ENCODE data around the gene TFEB.

Gene TFEB

GRCh38 chr6:41688256-41688965 is 47.0 kb downstream of the TFEB start:
- POLR2A ChIA-PET = interaction anchor here (1.2 kb wide), 1 partner anchor 46 kb away, joined by 3 read pairs; no protein-coding TSS in a partner anchor
- Histone ChIP-seq H3K9me3 (ENCODE audit: control insufficient read depth, insufficient read depth, low read depth, low read length) (no peaks in the 10 kb centered on the region), H3K27ac (ENCODE audit: extremely low read depth, low read depth, low read length) (no peak overlapping the region), H3K4me3 (ENCODE audit: low read depth, low read length) (no peak overlapping the region), H3K36me3 (ENCODE audit: control insufficient read depth in 2 of 2, insufficient read depth in 1 of 2, low read length in 2 of 2) (no peaks in the 10 kb centered on the region), H3K4me1 (ENCODE audit: control insufficient read depth, insufficient read depth, low read length) (no peaks in the 10 kb centered on the region)
- CTCF ChIA-PET = interaction anchor here (0.5 to 8.7 kb wide), 10 partner anchors 9 to 382 kb away, joined by 3 to 266 read pairs (median 3); no protein-coding TSS in a partner anchor
- TF ChIP-seq ZNF404 (tag by site-specific recombination; IDR thresholded peaks at IDR 0.05) (no peak), ZBTB17 (tag by site-specific recombination; IDR thresholded peaks at IDR 0.05) (peak; percentile 22; the same call in 1 of the 2 replicates), ZNF664 (tag by site-specific recombination; IDR thresholded peaks at IDR 0.05) (no peak)

- Histone ChIP-seq H3K36me3 (ENCODE audit: control insufficient read depth in 2 of 2, insufficient read depth in 1 of 2, low read length in 2 of 2) (no peaks in the 10 kb centered on the region), H3K4me3 (ENCODE audit: low read depth, low read length) (no peak overlapping the region), H3K4me1 (ENCODE audit: control insufficient read depth, insufficient read depth, low read length) (no peaks in the 10 kb centered on the region), H3K9me3 (ENCODE audit: control insufficient read depth, insufficient read depth, low read depth, low read length) (no peaks in the 10 kb centered on the region), H3K27ac (ENCODE audit: extremely low read depth, low read depth, low read length) (no peak overlapping the region)
- ChIA-PET POLR2A (interaction anchor here (1.6 kb wide), 1 partner anchor 8 kb away, joined by 4 read pairs; no protein-coding TSS in a partner anchor), CTCF (interaction anchor here (0.7 to 8.7 kb wide), 4 partner anchors 18 to 381 kb away, joined by 3 to 266 read pairs (median 127); no protein-coding TSS in a partner anchor)
- TF ChIP-seq ZBTB1 (tag by site-specific recombination; IDR thresholded peaks at IDR 0.05) = no peak
- no peak for TF ChIP-seq ZNF2 (tag by site-specific recombination; IDR thresholded peaks at IDR 0.05)
- no peak for TF ChIP-seq ZFP69B (tag by site-specific recombination; IDR thresholded peaks at IDR 0.05)
- no peak for TF ChIP-seq ZNF600 (tag by site-specific recombination; IDR thresholded peaks at IDR 0.05)
- TF ChIP-seq ZNF704 (tag by site-specific recombination; IDR thresholded peaks at IDR 0.05) = no peak
Observed at GRCh38 chr6:41687501-41688175, 47.8 kb downstream of the TFEB start.

- Histone ChIP-seq H3K36me3 (ENCODE audit: control insufficient read depth in 2 of 2, insufficient read depth in 1 of 2, low read length in 2 of 2) (no peaks in the 10 kb centered on the region), H3K4me3 (ENCODE audit: low read depth, low read length) (no peak overlapping the region), H3K9me3 (ENCODE audit: control insufficient read depth, insufficient read depth, low read depth, low read length) (no peaks in the 10 kb centered on the region), H3K4me1 (ENCODE audit: control insufficient read depth, insufficient read depth, low read length) (no peaks in the 10 kb centered on the region), H3K27ac (ENCODE audit: extremely low read depth, low read depth, low read length) (no peak overlapping the region)
- CTCF ChIA-PET = interaction anchor here (0.5 to 8.7 kb wide), 14 partner anchors 10 to 358 kb away, joined by 3 to 266 read pairs (median 6); no protein-coding TSS in a partner anchor
- TF ChIP-seq ZNF837 (tag by site-specific recombination; IDR thresholded peaks at IDR 0.05) (no peak), ZNF514 (tag by site-specific recombination; IDR thresholded peaks at IDR 0.05) (no peak), WT1 (tag by site-specific recombination; IDR thresholded peaks at IDR 0.05) (no peak), ZFP41 (tag by site-specific recombination; IDR thresholded peaks at IDR 0.05; ENCODE audit: borderline replicate concordance) (no peak), ZNF488 (tag by site-specific recombination; IDR thresholded peaks at IDR 0.05) (no peak), ZNF16 (tag by site-specific recombination; IDR thresholded peaks at IDR 0.05; ENCODE audit: low read depth) (no peak)
- TF ChIP-seq, protein P1, sequence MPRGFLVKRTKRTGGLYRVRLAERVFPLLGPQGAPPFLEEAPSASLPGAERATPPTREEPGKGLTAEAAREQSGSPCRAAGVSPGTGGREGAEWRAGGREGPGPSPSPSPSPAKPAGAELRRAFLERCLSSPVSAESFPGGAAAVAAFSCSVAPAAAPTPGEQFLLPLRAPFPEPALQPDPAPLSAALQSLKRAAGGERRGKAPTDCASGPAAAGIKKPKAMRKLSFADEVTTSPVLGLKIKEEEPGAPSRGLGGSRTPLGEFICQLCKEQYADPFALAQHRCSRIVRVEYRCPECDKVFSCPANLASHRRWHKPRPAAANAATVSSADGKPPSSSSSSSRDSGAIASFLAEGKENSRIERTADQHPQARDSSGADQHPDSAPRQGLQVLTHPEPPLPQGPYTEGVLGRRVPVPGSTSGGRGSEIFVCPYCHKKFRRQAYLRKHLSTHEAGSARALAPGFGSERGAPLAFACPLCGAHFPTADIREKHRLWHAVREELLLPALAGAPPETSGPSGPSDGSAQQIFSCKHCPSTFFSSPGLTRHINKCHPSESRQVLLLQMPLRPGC (tag by site-specific recombination; IDR thresholded peaks at IDR 0.05) = no peak
- TF ChIP-seq, protein P2, sequence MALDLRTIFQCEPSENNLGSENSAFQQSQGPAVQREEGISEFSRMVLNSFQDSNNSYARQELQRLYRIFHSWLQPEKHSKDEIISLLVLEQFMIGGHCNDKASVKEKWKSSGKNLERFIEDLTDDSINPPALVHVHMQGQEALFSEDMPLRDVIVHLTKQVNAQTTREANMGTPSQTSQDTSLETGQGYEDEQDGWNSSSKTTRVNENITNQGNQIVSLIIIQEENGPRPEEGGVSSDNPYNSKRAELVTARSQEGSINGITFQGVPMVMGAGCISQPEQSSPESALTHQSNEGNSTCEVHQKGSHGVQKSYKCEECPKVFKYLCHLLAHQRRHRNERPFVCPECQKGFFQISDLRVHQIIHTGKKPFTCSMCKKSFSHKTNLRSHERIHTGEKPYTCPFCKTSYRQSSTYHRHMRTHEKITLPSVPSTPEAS (tag by site-specific recombination; IDR thresholded peaks at IDR 0.05) = no peak
- POLR2A ChIA-PET = interaction anchor here (0.6 to 1.6 kb wide), 2 partner anchors 10 to 1245 kb away, joined by 3 to 4 read pairs; no protein-coding TSS in a partner anchor
Observed at GRCh38 chr6:41685641-41686380, 49.6 kb downstream of the TFEB start.
